GM12892 (cell line): ENCODE measurements around the gene ACTL6A. TPM values are rescaled to one million over a fixed set of nuclear protein-coding genes. Genes with fewer than 3 reads are reported as not detected.
"Not testable (repeated sequence)": the region's sequence is repeated elsewhere in the genome, so short reads cannot be mapped to it uniquely, and the experiment has no call there.

Source experiments
- DNase-seq: peaks from one replicate; pipeline ENCODE4 v3.0.0; 2011; ENCODE audit not compliant: insufficient read length
- FAIRE-seq: peaks from 2 replicates; lab custom pipeline; 2011; peaks lifted over from hg19 to GRCh38; lab: Jason Lieb, UNC
- POLR2A ChIP-seq: IDR thresholded peaks from 2 replicates; pipeline ENCODE4 v1.6.1; 2011; ENCODE audit warnings: low read depth, low read length, control low read depth
- POLR2AphosphoS5 ChIP-seq: IDR thresholded peaks from 2 replicates; pipeline ENCODE4 v1.6.1; 2011; ENCODE audit warnings: low read depth, low read length, control low read depth
- TAF1 ChIP-seq: IDR thresholded peaks from 2 replicates; pipeline ENCODE4 v1.6.1; 2011; ENCODE audit warnings: low read depth, mild to moderate bottlenecking, control low read depth, low read length, borderline replicate concordance
- polyA plus RNA-seq: library from polyadenylated mRNA; unstranded; fragments of >200 nt; gene quantifications from one replicate; pipeline ENCODE4 v1.2.1, GENCODE V29; 2012; ENCODE audit warnings: missing spikeins, inconsistent platforms; ENCODE audit not compliant: missing spikeins

Gene ACTL6A
- polyA plus RNA-seq: 77.4 TPM

DNA sequence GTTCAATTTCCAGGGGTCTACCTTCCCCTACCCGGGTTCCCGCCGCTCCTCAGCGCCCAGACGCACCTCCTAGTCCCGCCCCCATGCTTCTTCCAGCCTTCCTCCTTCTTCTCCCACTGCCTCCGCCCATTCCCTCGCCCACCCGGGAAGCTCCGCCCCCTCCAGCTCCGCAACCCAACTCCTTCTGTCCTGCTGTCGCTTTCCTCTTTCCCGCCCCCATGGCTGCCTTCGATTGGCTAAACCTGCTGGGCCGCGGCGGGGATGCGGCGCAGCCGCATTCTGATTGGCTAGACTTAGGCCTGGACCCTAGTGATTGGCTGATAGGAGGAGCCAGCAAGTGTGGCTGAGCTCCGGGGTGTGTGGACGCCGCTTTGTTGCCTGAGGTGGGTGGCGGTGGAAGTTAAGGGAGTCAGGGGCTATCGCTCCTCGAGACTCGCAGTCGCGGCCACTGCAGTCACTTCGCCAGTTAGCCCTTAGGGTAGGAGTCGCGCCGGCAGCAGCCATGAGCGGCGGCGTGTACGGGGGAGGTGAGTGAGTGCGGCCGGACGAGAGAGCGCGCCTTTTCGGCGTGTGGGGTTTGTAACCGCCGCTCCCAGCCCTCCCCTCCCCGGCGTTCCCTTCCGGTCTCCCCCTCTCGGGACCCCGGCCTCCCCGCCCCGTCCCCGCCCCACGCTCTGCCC lies at the start of gene ACTL6A:
Gene ACTL6A (plus strand): TSS at position 336 of the 680 bp plus-strand sequence. CDS start 167 bp downstream, at position 503.
- peak; percentile 57; the same call in 1 of the 2 replicates for TF ChIP-seq TAF1
- peak; percentile 89 for TF ChIP-seq POLR2AphosphoS5
- peak; percentile 89 for TF ChIP-seq POLR2A
- peak; percentile 100 for FAIRE-seq

GRCh38 chr3:179513862-179514261 lies 48.9 kb upstream of the ACTL6A start:
- FAIRE-seq: no peak

More for the DNA sequence above, at the start of gene ACTL6A:
- peak; percentile 95 for DNase-seq

GRCh38 chr3:179516461-179517251 lies 46.1 kb upstream of the ACTL6A start:
- FAIRE-seq, DNase-seq: not testable (repeated sequence)

More at GRCh38 chr3:179513862-179514261, 48.9 kb upstream of the ACTL6A start:
- TF ChIP-seq POLR2A (no peak), TAF1 (no peak), POLR2AphosphoS5 (no peak)
- no peak for DNase-seq

- TF ChIP-seq POLR2A: no peak
- no peak for TF ChIP-seq POLR2AphosphoS5
- TF ChIP-seq TAF1: no peak
- DNase-seq: no peak
- no peak for FAIRE-seq
These were observed 36.2 kb upstream of the ACTL6A start for GRCh38 chr3:179526482-179526881.

DNA sequence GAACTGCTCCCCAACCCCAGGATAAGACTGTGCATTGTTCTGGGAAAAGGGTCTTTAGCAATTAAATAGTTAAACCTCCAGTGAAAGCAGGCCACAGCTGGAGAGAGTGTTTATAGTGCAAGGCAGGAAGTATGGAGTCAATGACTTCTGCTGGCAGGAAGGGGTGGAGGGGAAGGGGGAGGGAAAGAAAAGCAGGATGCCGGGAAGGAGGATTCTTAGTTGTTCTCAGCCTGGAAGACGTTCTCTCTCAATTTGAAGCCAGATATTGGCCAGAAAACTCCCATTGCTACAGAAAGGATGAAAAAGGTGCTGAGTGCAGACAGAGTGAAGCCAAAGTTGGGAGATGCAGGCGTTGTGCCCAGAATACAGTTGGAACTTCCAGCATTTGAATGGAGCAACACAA lies 35.7 kb upstream of the ACTL6A start:
- TF ChIP-seq TAF1 (no peak), POLR2A (no peak), POLR2AphosphoS5 (no peak)
- no peak for DNase-seq
- no peak for FAIRE-seq

- DNase-seq: no peak
- FAIRE-seq: no peak
- TF ChIP-seq POLR2AphosphoS5 (no peak), TAF1 (no peak), POLR2A (no peak)
These were observed 34.0 kb upstream of the ACTL6A start for GRCh38 chr3:179528772-179529171.

GRCh38 chr3:179531576-179531975 lies 31.1 kb upstream of the ACTL6A start:
- FAIRE-seq (no peak), DNase-seq (no peak)
- TF ChIP-seq POLR2A (no peak), TAF1 (no peak), POLR2AphosphoS5 (no peak)

DNA sequence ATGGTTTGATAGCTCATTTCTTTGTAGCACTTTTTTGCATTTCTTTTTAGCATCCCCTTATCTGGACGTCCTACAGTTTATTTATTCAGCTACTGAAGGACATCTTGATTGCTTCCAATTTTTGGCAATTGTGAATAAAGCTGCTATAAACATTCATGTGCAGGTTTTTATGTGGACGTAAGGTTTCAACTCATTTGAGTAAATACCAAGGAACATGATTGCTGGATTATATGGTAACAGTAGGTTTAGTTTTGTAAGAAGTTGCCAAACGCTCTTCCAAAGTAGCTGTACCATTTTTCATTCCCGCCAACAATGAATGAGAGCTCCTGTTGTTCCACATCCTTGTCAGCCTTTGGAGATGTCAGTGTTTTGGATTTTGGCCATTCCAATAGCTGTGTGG lies 29.5 kb upstream of the ACTL6A start:
- TF ChIP-seq POLR2AphosphoS5: no peak
- TF ChIP-seq TAF1: no peak
- TF ChIP-seq POLR2A: no peak
- FAIRE-seq (no peak), DNase-seq (no peak)

GRCh38 chr3:179536256-179536655 lies 26.5 kb upstream of the ACTL6A start:
- FAIRE-seq (no peak), DNase-seq (no peak)
- TF ChIP-seq TAF1: no peak
- no peak for TF ChIP-seq POLR2AphosphoS5
- no peak for TF ChIP-seq POLR2A

- TF ChIP-seq TAF1 (no peak), POLR2A (no peak), POLR2AphosphoS5 (no peak)
- DNase-seq (no peak), FAIRE-seq (no peak)
These were observed 21.6 kb upstream of the ACTL6A start for GRCh38 chr3:179541094-179541493.

- FAIRE-seq (no peak), DNase-seq (no peak)
- TF ChIP-seq POLR2AphosphoS5: no peak
- TF ChIP-seq POLR2A: no peak
- no peak for TF ChIP-seq TAF1
These were observed 21.1 kb upstream of the ACTL6A start for GRCh38 chr3:179541596-179541995.
